Left ventricle myocardium superior (tissue), 1 donor: ENCODE data around the gene ZNF618. TPM values are rescaled to one million over a fixed set of nuclear protein-coding genes. Genes with fewer than 3 reads are reported as not detected.

Experiments used
- ATAC-seq: fragments of 200-7000 bp; cut with Tn5 transposase; one replicate; pipeline ENCODE4 v1.9.1; 2020; ENCODE audit warnings: mild to moderate bottlenecking, moderate library complexity
- DNase-seq: peaks from one replicate; pipeline ENCODE4 v3.0.0-alpha.2; 2020
- intact Hi-C: fragments of 100-400 bp; cut with micrococcal nuclease; formaldehyde crosslinking; loops from one replicate; pipeline ENCODE4 v1.11.0; 2022
- total RNA-seq: library from RNA; stranded (reverse); fragmentation: NEBNext Ultra II Directional; extraction: Animal tissue kit (Norgen Biotek cat#: 25700); gene quantifications from one replicate; pipeline ENCODE4 v1.2.1, GENCODE V29; 2021
- donor health status: DM: no; HTN: yes; CAD: no; lungs with severe emphysema.

Gene ZNF618
- total RNA-seq, 1 donor from 2014 or later: 1.5 TPM

DNA sequence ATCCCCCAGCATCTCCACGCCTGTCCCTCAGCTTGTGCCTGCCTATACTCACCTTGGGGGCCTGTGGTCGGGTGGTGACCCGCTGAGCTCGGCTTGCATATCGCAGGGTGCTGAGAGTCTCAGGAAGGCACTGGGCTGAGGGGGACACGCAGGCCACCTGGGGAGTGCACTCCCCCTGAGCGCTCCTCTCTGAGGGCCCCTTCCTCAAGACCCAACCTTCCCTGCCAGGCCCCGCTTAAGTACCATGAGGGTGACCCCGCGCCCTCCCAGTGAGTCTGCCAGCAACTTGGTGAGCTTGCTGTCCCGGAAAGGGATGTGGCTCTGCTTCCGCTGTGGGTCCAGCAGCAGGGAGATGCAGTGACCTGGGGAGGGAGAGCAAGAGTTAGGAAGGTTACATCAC lies 218.9 kb downstream of the ZNF618 start:
- ATAC-seq: no peak
- peak; percentile 20 for DNase-seq
- intact Hi-C loops: no loop called here

DNA sequence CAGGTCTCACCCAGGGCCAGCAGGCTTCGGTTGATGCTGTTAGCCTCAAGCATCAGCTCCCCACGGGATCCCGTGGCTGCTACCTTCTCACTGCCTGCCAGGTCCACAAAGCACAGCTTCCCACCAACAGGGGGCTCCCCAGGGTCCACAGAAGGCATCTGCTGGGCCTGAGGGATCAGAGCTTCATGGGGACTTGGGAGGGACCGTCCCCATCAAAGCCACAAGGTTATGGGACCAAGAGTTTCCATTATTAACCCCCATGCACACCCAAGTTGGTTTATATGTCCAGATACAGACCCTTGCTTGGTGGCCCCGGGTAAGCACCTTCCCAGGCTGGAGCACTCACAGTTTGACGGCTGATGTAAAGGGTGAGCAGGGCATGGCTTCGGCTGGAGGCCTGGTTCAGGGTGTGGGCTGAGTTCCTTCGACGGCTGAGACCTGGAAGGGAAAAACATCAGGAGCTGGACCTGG lies 220.0 kb downstream of the ZNF618 start:
- DNase-seq (peak; percentile 26), ATAC-seq (no peak)
- intact Hi-C loops: no loop called here

GRCh38 chr9:114096866-114097612 lies 220.9 kb downstream of the ZNF618 start:
- DNase-seq: peak; percentile 9
- intact Hi-C loops: no loop called here
- ATAC-seq: no peak

- peak; percentile 40 for DNase-seq
- intact Hi-C loops: no loop called here
- no peak for ATAC-seq
Measured at GRCh38 chr9:114097613-114098020, 221.5 kb downstream of the ZNF618 start.

- DNase-seq (peak; percentile 58), ATAC-seq (peak; percentile 89)
- intact Hi-C loops: no loop called here
Measured at GRCh38 chr9:114098021-114098935, 222.2 kb downstream of the ZNF618 start.

- intact Hi-C loops: no loop called here
- ATAC-seq: no peak
- DNase-seq: peak; percentile 26
Measured at GRCh38 chr9:114098936-114099668, 223.0 kb downstream of the ZNF618 start, which contains the start of gene KIF12. Gene KIF12 (minus strand): TSS chr9:114099292. CDS start chr9:114099276, 16 bp downstream.

DNA sequence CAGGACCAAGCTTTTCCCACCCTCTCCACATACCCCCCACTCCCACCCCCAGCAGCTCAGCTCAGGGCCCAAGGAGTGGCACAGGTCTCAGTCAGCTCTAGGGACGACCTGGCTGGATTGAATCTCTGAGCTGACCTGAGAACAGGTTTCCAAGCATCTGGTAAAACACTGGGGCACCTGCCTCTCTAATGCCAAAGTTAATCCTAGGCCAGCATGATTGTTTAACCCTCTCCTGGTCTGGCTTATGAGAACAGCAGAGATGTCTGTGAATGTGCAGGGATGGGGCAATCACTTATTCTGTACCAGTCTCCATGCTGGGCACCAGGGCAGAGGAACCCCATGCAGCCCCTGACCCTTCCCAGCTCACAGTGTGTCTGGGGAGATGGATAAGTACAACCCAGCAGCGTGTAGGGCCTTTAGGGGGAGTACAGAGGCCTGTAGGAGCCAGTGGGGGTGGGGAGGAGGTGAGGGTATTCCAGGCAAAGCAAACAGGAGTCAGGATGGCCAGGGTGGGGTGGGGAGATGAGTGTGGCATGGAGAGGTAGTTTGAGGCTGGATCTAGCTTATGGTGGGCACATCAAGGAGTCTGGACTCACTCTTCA lies 223.7 kb downstream of the ZNF618 start:
- intact Hi-C loops: loop anchor here (10.0 kb wide), 1 partner anchor 195 kb away; no protein-coding TSS in a partner anchor
- ATAC-seq: no peak

DNA sequence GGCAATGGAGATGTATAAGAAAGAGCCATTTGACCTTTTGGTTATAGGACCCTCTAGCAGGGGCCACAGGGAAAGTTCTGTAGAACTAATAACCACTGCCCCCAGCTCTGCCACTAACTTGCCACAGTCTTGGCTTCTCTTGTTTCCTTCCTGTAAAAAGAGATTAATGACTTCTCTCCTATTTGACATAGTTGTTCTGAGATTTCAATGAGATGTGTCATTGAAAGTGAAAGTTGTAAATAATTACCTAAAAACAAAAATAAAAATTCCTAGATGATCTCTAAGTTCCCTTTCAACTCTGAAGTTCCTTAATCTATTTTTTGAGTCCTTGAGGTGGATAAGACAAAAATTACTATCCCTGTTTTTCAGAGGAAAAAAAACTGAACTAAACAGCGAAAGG lies 224.4 kb downstream of the ZNF618 start:
- DNase-seq (no peak), ATAC-seq (no peak)
- intact Hi-C loops: loop anchor here (10.0 kb wide), 1 partner anchor 194 kb away; no protein-coding TSS in a partner anchor

More for the DNA sequence above, 223.7 kb downstream of the ZNF618 start:
- DNase-seq: no peak

DNA sequence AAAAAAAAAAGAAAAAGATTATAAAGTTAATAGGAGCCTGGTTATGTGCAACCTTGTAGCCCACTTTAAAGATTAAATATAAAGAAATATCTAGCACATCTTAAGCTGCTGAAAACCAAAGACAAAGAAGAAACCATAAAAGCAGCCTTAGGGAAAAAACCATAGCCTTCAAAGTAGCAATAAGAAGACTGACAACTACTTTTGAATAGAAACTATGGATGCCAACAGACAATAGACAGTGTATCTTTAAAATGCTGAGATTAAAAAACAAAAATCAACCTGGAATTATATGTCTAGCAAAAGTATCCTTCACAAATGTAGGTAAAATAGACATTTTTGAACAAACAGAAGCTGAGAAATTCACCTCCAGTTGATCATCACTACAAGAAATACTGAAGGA lies 226.4 kb downstream of the ZNF618 start:
- intact Hi-C loops: loop anchor here (10.0 kb wide), 1 partner anchor 192 kb away; no protein-coding TSS in a partner anchor
- DNase-seq (no peak), ATAC-seq (no peak)

- DNase-seq (no peak), ATAC-seq (no peak)
- intact Hi-C loops: loop anchor here (10.0 kb wide), 1 partner anchor 190 kb away; no protein-coding TSS in a partner anchor
Measured at GRCh38 chr9:114105236-114105635, 229.1 kb downstream of the ZNF618 start.

Other genes starting within 250 kb of the ZNF618 start
- not detected for gene AMBP, start 202.0 kb downstream of the ZNF618 start, total RNA-seq
- gene KIF12, start 223.0 kb downstream of the ZNF618 start, total RNA-seq: not detected